ENCODE results near the gene CARD9.

CARD9 gene, protein sequence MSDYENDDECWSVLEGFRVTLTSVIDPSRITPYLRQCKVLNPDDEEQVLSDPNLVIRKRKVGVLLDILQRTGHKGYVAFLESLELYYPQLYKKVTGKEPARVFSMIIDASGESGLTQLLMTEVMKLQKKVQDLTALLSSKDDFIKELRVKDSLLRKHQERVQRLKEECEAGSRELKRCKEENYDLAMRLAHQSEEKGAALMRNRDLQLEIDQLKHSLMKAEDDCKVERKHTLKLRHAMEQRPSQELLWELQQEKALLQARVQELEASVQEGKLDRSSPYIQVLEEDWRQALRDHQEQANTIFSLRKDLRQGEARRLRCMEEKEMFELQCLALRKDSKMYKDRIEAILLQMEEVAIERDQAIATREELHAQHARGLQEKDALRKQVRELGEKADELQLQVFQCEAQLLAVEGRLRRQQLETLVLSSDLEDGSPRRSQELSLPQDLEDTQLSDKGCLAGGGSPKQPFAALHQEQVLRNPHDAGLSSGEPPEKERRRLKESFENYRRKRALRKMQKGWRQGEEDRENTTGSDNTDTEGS

GRCh38 chr9:136373300-136374182 is at the start of gene CARD9:
CARD9 (minus strand) TSS chr9:136373669; CDS start chr9:136372078, 1,591 bp downstream.
- Histone ChIP-seq H3K27ac (ENCODE audit: low read depth, low read length) (no peak within 1 kb of the TSS), H3K4me3 (ENCODE audit: low read depth in 1 of 5, low read length in 5 of 5) (peak within 1 kb of the TSS; percentile 31 to 54 (median 48)), H3K9ac (ENCODE audit: low read length in 5 of 5) (peak within 1 kb of the TSS in 2 of 5 donors; percentile 52 to 64), H3K27me3 (ENCODE audit: control insufficient read depth in 5 of 5, insufficient read depth in 4 of 5, low read length in 5 of 5) (no peaks in the 10 kb centered on the region), H3K9me3 (ENCODE audit: control insufficient read depth in 5 of 5, low read length in 5 of 5) (no peaks in the 10 kb centered on the region), H3K4me1 (ENCODE audit: control insufficient read depth in 5 of 5, insufficient read depth in 5 of 5, low read length in 5 of 5) (peaks cover 1 to 35% (median 20%) of the 10 kb centered on the region in 5 donors), H3K36me3 (ENCODE audit: control insufficient read depth in 5 of 5, insufficient read depth in 5 of 5, low read length in 5 of 5) (peaks cover 0 to 12% (median 4%) of the 10 kb centered on the region in 5 donors)

- Histone ChIP-seq H3K27me3 (ENCODE audit: control insufficient read depth in 5 of 5, insufficient read depth in 4 of 5, low read length in 5 of 5) (no peaks in the 10 kb centered on the region), H3K4me1 (ENCODE audit: control insufficient read depth in 5 of 5, insufficient read depth in 5 of 5, low read length in 5 of 5) (peaks cover 0 to 6% (median 0%) of the 10 kb centered on the region in 5 donors), H3K27ac (ENCODE audit: low read depth, low read length) (no peak overlapping the region), H3K9me3 (ENCODE audit: control insufficient read depth in 5 of 5, low read length in 5 of 5) (no peaks in the 10 kb centered on the region), H3K36me3 (ENCODE audit: control insufficient read depth in 5 of 5, insufficient read depth in 5 of 5, low read length in 5 of 5) (peaks cover 0 to 68% (median 66%) of the 10 kb centered on the region in 5 donors), H3K9ac (ENCODE audit: low read length in 5 of 5) (no peak overlapping the region), H3K4me3 (ENCODE audit: low read depth in 1 of 5, low read length in 5 of 5) (no peak overlapping the region)
Observed at GRCh38 chr9:136422876-136423275, 49.4 kb upstream of the CARD9 start.

DNA sequence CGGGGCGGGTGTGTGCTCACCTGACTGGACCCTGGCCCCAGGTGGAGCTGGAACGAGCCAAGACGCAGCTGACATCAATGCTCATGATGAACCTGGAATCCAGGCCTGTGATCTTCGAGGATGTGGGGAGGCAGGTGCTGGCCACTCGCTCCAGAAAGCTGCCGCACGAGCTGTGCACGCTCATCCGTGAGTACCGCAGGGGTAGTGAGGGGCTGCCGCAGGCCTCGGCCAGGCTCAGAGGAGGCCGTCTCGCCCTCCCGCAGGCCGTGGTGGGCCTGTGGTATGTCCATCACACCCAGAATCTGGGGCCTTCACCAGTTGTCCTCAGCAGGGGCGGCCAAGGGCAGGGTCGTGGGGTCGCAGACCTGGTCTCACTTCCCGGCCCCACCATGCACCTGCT is 48.3 kb upstream of the CARD9 start:
- H3K27ac ChIP-seq (ENCODE audit: low read depth, low read length), result no peak overlapping the region
- H3K4me1 ChIP-seq (ENCODE audit: control insufficient read depth in 5 of 5, insufficient read depth in 5 of 5, low read length in 5 of 5), result peaks cover 0 to 6% (median 0%) of the 10 kb centered on the region in 5 donors
- peaks cover 0 to 79% (median 76%) of the 10 kb centered on the region in 5 donors for H3K36me3 ChIP-seq (ENCODE audit: control insufficient read depth in 5 of 5, insufficient read depth in 5 of 5, low read length in 5 of 5)
- H3K9ac ChIP-seq (ENCODE audit: low read length in 5 of 5), result no peak overlapping the region
- no peak overlapping the region for H3K4me3 ChIP-seq (ENCODE audit: low read depth in 1 of 5, low read length in 5 of 5)
- no peaks in the 10 kb centered on the region for H3K9me3 ChIP-seq (ENCODE audit: control insufficient read depth in 5 of 5, low read length in 5 of 5)
- H3K27me3 ChIP-seq (ENCODE audit: control insufficient read depth in 5 of 5, insufficient read depth in 4 of 5, low read length in 5 of 5), result no peaks in the 10 kb centered on the region

GRCh38 chr9:136419092-136419420 is 45.6 kb upstream of the CARD9 start:
- Histone ChIP-seq H3K4me3 (ENCODE audit: low read depth in 1 of 5, low read length in 5 of 5) (no peak overlapping the region), H3K4me1 (ENCODE audit: control insufficient read depth in 5 of 5, insufficient read depth in 5 of 5, low read length in 5 of 5) (no peaks in the 10 kb centered on the region), H3K27me3 (ENCODE audit: control insufficient read depth in 5 of 5, insufficient read depth in 4 of 5, low read length in 5 of 5) (no peaks in the 10 kb centered on the region), H3K9me3 (ENCODE audit: control insufficient read depth in 5 of 5, low read length in 5 of 5) (no peaks in the 10 kb centered on the region), H3K27ac (ENCODE audit: low read depth, low read length) (no peak overlapping the region), H3K36me3 (ENCODE audit: control insufficient read depth in 5 of 5, insufficient read depth in 5 of 5, low read length in 5 of 5) (peaks cover 0 to 96% (median 92%) of the 10 kb centered on the region in 5 donors), H3K9ac (ENCODE audit: low read length in 5 of 5) (no peak overlapping the region)

GRCh38 chr9:136418182-136419091 is 45.0 kb upstream of the CARD9 start:
- Histone ChIP-seq H3K27me3 (ENCODE audit: control insufficient read depth in 5 of 5, insufficient read depth in 4 of 5, low read length in 5 of 5) (no peaks in the 10 kb centered on the region), H3K27ac (ENCODE audit: low read depth, low read length) (no peak overlapping the region), H3K9ac (ENCODE audit: low read length in 5 of 5) (no peak overlapping the region), H3K4me3 (ENCODE audit: low read depth in 1 of 5, low read length in 5 of 5) (no peak overlapping the region), H3K9me3 (ENCODE audit: control insufficient read depth in 5 of 5, low read length in 5 of 5) (no peaks in the 10 kb centered on the region), H3K36me3 (ENCODE audit: control insufficient read depth in 5 of 5, insufficient read depth in 5 of 5, low read length in 5 of 5) (peaks cover 0 to 96% (median 94%) of the 10 kb centered on the region in 5 donors), H3K4me1 (ENCODE audit: control insufficient read depth in 5 of 5, insufficient read depth in 5 of 5, low read length in 5 of 5) (no peaks in the 10 kb centered on the region)

- Histone ChIP-seq H3K9me3 (ENCODE audit: control insufficient read depth in 5 of 5, low read length in 5 of 5) (no peaks in the 10 kb centered on the region), H3K9ac (ENCODE audit: low read length in 5 of 5) (no peak overlapping the region), H3K4me1 (ENCODE audit: control insufficient read depth in 5 of 5, insufficient read depth in 5 of 5, low read length in 5 of 5) (peaks cover 0 to 3% (median 2%) of the 10 kb centered on the region in 5 donors), H3K4me3 (ENCODE audit: low read depth in 1 of 5, low read length in 5 of 5) (no peak overlapping the region), H3K36me3 (ENCODE audit: control insufficient read depth in 5 of 5, insufficient read depth in 5 of 5, low read length in 5 of 5) (peaks cover 0 to 92% (median 87%) of the 10 kb centered on the region in 5 donors), H3K27me3 (ENCODE audit: control insufficient read depth in 5 of 5, insufficient read depth in 4 of 5, low read length in 5 of 5) (no peaks in the 10 kb centered on the region), H3K27ac (ENCODE audit: low read depth, low read length) (no peak overlapping the region)
Observed at GRCh38 chr9:136416914-136417313, 43.4 kb upstream of the CARD9 start.

- Histone ChIP-seq H3K27ac (ENCODE audit: low read depth, low read length) (no peak overlapping the region), H3K4me1 (ENCODE audit: control insufficient read depth in 5 of 5, insufficient read depth in 5 of 5, low read length in 5 of 5) (peaks cover 4 to 8% (median 7%) of the 10 kb centered on the region in 5 donors), H3K4me3 (ENCODE audit: low read depth in 1 of 5, low read length in 5 of 5) (no peak overlapping the region), H3K9me3 (ENCODE audit: control insufficient read depth in 5 of 5, low read length in 5 of 5) (no peaks in the 10 kb centered on the region), H3K27me3 (ENCODE audit: control insufficient read depth in 5 of 5, insufficient read depth in 4 of 5, low read length in 5 of 5) (no peaks in the 10 kb centered on the region), H3K36me3 (ENCODE audit: control insufficient read depth in 5 of 5, insufficient read depth in 5 of 5, low read length in 5 of 5) (peaks cover 0 to 87% (median 83%) of the 10 kb centered on the region in 5 donors), H3K9ac (ENCODE audit: low read length in 5 of 5) (no peak overlapping the region)
Observed at GRCh38 chr9:136416427-136416826, 43.0 kb upstream of the CARD9 start.

- Histone ChIP-seq H3K9me3 (ENCODE audit: control insufficient read depth in 5 of 5, low read length in 5 of 5) (no peaks in the 10 kb centered on the region), H3K27me3 (ENCODE audit: control insufficient read depth in 5 of 5, insufficient read depth in 4 of 5, low read length in 5 of 5) (no peaks in the 10 kb centered on the region), H3K4me3 (ENCODE audit: low read depth in 1 of 5, low read length in 5 of 5) (no peak overlapping the region), H3K36me3 (ENCODE audit: control insufficient read depth in 5 of 5, insufficient read depth in 5 of 5, low read length in 5 of 5) (peaks cover 0 to 56% (median 51%) of the 10 kb centered on the region in 5 donors), H3K4me1 (ENCODE audit: control insufficient read depth in 5 of 5, insufficient read depth in 5 of 5, low read length in 5 of 5) (peaks cover 7 to 32% (median 25%) of the 10 kb centered on the region in 5 donors), H3K27ac (ENCODE audit: low read depth, low read length) (no peak overlapping the region), H3K9ac (ENCODE audit: low read length in 5 of 5) (no peak overlapping the region)
Observed at GRCh38 chr9:136412962-136413361, 39.5 kb upstream of the CARD9 start.

GRCh38 chr9:136411378-136411777 is 37.9 kb upstream of the CARD9 start:
- peaks cover 7 to 32% (median 25%) of the 10 kb centered on the region in 5 donors for H3K4me1 ChIP-seq (ENCODE audit: control insufficient read depth in 5 of 5, insufficient read depth in 5 of 5, low read length in 5 of 5)
- peaks cover 0 to 54% (median 49%) of the 10 kb centered on the region in 5 donors for H3K36me3 ChIP-seq (ENCODE audit: control insufficient read depth in 5 of 5, insufficient read depth in 5 of 5, low read length in 5 of 5)
- peak overlapping the region; percentile 22 to 98 (median 95) for H3K9ac ChIP-seq (ENCODE audit: low read length in 5 of 5)
- H3K27ac ChIP-seq (ENCODE audit: low read depth, low read length), result no peak overlapping the region
- H3K9me3 ChIP-seq (ENCODE audit: control insufficient read depth in 5 of 5, low read length in 5 of 5), result no peaks in the 10 kb centered on the region
- no peaks in the 10 kb centered on the region for H3K27me3 ChIP-seq (ENCODE audit: control insufficient read depth in 5 of 5, insufficient read depth in 4 of 5, low read length in 5 of 5)
- H3K4me3 ChIP-seq (ENCODE audit: low read depth in 1 of 5, low read length in 5 of 5), result peak overlapping the region; percentile 74 to 96 (median 91)

All from subcutaneous abdominal adipose tissue (tissue), 5 donors.